Measurements from ENCODE around the gene KRTAP21-3. TPM values are rescaled to one million over a fixed set of nuclear protein-coding genes. Genes with fewer than 3 reads are reported as not detected.

KRTAP21-3 gene
- total RNA-seq, 1 experiment from 2014 or later, result not detected

DNA sequence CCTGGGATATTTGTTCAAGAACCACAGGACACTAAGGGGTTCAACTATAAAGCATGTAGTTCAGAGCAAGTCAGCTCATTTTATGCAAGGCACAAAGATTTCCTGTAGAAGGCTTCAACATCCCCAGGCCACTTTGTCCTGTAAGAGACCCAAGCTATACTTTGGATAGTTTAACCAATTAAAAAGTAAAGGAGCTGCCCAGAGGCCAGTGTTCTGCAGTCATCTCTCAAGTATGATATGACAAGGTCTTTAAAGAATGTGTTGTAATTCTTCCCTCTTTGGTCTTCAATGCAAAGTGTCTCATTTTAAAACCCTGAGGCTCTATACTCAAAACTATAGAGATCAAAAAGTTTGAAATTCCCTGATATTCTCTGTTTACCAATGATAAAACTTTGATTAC is 41.8 kb downstream of the KRTAP21-3 start (continued):
- TF ChIP-seq SP1 (IDR thresholded peaks at IDR 0.05; ENCODE audit: low read depth) (no peak), POLR2A (IDR thresholded peaks at IDR 0.05; ENCODE audit: borderline replicate concordance, extremely low read depth, insufficient read depth, insufficient read length) (no peak), SIN3A (IDR thresholded peaks at IDR 0.05; ENCODE audit: low read depth) (no peak)

DNA sequence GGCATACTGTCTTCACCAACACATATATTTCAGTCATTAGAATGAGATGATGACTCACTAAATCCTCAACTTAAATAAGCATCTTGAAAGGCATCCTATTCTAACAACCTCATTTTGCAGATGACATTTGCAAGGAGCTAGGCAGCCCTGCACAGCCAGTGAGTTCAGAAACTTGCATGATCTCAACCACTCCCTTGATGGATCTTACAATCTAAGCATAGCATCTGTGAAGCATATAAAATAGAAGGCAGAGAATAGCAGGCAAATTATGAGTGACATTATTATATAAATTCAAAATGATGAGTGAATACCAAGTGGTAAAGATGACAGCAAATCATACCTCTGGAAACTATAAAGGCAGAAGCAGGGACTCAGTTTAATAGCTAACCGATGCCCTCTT is 44.3 kb downstream of the KRTAP21-3 start:
- Histone ChIP-seq H3K4me3 (replicated peaks in 1 of 2; ENCODE audit: low read depth in 1 of 2, low read length in 2 of 2) (no peak overlapping the region), H2AFZ (ENCODE audit: low read depth, low read length, poor library complexity, severe bottlenecking) (no peak overlapping the region), H3K4me2 (ENCODE audit: low read length) (no peak overlapping the region), H3K36me3 (ENCODE audit: control insufficient read depth in 1 of 2, insufficient read depth in 2 of 2, low read length in 2 of 2) (no peaks in the 10 kb centered on the region), H3K4me1 (ENCODE audit: control insufficient read depth in 1 of 2, insufficient read depth in 2 of 2, low read length in 2 of 2) (no peaks in the 10 kb centered on the region), H3K9ac (ENCODE audit: low read length) (no peak overlapping the region), H4K20me1 (ENCODE audit: insufficient read depth) (no peaks in the 10 kb centered on the region), H3K9me2 (ENCODE audit: insufficient read depth) (no peaks in the 10 kb centered on the region), H3K79me2 (ENCODE audit: insufficient read depth, low read length) (no peaks in the 10 kb centered on the region), H3K27ac (ENCODE audit: low read depth, low read length) (no peak overlapping the region), H3K9me3 (ENCODE audit: control insufficient read depth in 1 of 2, insufficient read depth in 1 of 2, low read depth in 1 of 2, low read length in 2 of 2) (peaks cover 9 to 22% of the 10 kb centered on the region in 2 experiments; a peak in 2 of 4 replicates), H3K27me3 (ENCODE audit: insufficient read depth, low read length) (no peaks in the 10 kb centered on the region)
- TF ChIP-seq RAD21 (IDR thresholded peaks at IDR 0.05; ENCODE audit: low read depth), result no peak
- no peak for TF ChIP-seq ZNF274 (IDR thresholded peaks at IDR 0.05; ENCODE audit: low read depth, low read length)
- TF ChIP-seq EGR1 (IDR thresholded peaks at IDR 0.05; ENCODE audit: low read depth), result no peak
- no peak for TF ChIP-seq EZH2phosphoT487 (IDR thresholded peaks at IDR 0.05; ENCODE audit: borderline replicate concordance)
- TF ChIP-seq, protein P1, sequence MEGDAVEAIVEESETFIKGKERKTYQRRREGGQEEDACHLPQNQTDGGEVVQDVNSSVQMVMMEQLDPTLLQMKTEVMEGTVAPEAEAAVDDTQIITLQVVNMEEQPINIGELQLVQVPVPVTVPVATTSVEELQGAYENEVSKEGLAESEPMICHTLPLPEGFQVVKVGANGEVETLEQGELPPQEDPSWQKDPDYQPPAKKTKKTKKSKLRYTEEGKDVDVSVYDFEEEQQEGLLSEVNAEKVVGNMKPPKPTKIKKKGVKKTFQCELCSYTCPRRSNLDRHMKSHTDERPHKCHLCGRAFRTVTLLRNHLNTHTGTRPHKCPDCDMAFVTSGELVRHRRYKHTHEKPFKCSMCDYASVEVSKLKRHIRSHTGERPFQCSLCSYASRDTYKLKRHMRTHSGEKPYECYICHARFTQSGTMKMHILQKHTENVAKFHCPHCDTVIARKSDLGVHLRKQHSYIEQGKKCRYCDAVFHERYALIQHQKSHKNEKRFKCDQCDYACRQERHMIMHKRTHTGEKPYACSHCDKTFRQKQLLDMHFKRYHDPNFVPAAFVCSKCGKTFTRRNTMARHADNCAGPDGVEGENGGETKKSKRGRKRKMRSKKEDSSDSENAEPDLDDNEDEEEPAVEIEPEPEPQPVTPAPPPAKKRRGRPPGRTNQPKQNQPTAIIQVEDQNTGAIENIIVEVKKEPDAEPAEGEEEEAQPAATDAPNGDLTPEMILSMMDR (IDR thresholded peaks at IDR 0.05 in 2 of 3, conservative IDR thresholded peaks at IDR 0.05 in 1 of 3; ENCODE audit: borderline replicate concordance in 1 of 3, insufficient read depth in 1 of 3, low read depth in 2 of 3, low read length in 2 of 3), result no peak
- TF ChIP-seq SP1 (IDR thresholded peaks at IDR 0.05; ENCODE audit: low read depth), result no peak
- TF ChIP-seq POLR2A (IDR thresholded peaks at IDR 0.05; ENCODE audit: borderline replicate concordance, extremely low read depth, insufficient read depth, insufficient read length), result no peak
- TF ChIP-seq SRF (IDR thresholded peaks at IDR 0.05; ENCODE audit: low read depth), result no peak
- TF ChIP-seq EZH2 (IDR thresholded peaks at IDR 0.05), result no peak
- TF ChIP-seq JUND (IDR thresholded peaks at IDR 0.05), result no peak
- TF ChIP-seq CBX3 (IDR thresholded peaks at IDR 0.05; ENCODE audit: low read depth), result no peak
- no peak for TF ChIP-seq ZFX (IDR thresholded peaks at IDR 0.05)
- no peak for ATAC-seq
- intact Hi-C loops (cut with micrococcal nuclease), result no loop called here
- BruUV-seq (replicated peaks), result no TSS peak
- POLR2A ChIA-PET, result no interaction called here
- RAD21 ChIA-PET (ENCODE audit: low non-redundant PET in 1 of 2, low total read pairs in 2 of 2, uncharacterized antibody in 2 of 2, unreplicated experiment in 2 of 2), result no interaction called here
- no peak for DNase-seq (ENCODE audit: low read depth, low spot score)
- CTCF ChIA-PET, result no interaction called here

Measured in HCT116 (cell line).